A549 treated with Hydrocortisone at 1 μM for 4 hours (cell line): ENCODE data around the gene BDP1. TPM values are rescaled to one million over a fixed set of nuclear protein-coding genes. Genes with fewer than 3 reads are reported as not detected.

Experiments used
- total RNA-seq: library from RNA; stranded (reverse); fragments of 200-300 nt; extraction: Qiagen RNA extraction; gene quantifications from 5 replicates; pipeline ENCODE4 v1.2.3, GENCODE V29; 2022

BDP1 gene, protein sequence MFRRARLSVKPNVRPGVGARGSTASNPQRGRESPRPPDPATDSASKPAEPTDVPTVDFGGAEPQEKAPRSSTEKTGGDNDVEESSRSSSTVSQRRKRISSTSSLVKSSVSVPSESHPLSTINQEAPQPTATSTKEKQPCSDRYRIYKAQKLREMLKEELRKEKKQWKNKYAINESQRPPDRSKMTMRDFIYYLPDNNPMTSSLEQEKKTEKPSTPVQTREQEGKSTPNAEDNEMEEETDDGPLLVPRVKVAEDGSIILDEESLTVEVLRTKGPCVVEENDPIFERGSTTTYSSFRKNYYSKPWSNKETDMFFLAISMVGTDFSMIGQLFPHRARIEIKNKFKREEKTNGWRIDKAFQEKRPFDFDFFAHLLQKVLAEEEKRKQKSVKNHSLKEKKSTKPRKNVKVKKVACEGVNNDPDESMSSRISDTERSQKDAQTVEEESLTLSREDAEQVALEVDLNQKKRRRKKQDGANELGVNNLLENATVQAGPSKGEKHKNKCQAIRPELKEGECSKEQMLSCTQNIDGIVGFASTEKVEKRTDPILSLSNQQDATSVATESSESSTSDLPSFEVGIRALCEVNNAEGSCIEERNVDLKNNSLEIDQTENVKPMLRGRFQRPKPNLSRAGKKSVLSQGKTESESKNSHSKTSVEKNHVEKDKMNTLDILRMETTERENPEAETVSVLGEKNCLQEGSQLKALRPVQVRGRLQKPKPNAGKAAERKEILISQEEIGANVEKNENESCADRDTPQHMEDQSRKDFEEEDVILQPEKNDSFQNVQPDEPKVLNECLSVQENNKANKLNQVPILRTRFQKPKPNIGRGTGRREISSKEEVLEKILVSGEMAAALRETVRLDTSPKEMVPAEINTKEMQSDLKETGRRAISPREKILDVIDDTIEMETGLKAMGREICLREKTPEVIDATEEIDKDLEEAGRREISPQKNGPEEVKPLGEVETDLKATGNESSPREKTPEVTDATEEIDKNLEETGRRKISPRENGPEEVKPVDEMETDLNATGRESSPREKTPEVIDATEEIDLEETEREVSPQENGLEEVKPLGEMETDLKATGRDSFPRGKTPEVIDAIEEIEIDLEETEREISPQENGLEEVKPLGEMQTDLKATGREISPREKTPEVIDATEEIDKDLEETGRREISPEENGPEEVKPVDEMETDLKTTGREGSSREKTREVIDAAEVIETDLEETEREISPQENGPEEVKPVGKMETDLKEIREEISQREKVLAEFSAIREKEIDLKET (N-terminal part only)
- 7.6 to 12.8 TPM (median 9.3 TPM) in 5 replicates for total RNA-seq

DNA sequence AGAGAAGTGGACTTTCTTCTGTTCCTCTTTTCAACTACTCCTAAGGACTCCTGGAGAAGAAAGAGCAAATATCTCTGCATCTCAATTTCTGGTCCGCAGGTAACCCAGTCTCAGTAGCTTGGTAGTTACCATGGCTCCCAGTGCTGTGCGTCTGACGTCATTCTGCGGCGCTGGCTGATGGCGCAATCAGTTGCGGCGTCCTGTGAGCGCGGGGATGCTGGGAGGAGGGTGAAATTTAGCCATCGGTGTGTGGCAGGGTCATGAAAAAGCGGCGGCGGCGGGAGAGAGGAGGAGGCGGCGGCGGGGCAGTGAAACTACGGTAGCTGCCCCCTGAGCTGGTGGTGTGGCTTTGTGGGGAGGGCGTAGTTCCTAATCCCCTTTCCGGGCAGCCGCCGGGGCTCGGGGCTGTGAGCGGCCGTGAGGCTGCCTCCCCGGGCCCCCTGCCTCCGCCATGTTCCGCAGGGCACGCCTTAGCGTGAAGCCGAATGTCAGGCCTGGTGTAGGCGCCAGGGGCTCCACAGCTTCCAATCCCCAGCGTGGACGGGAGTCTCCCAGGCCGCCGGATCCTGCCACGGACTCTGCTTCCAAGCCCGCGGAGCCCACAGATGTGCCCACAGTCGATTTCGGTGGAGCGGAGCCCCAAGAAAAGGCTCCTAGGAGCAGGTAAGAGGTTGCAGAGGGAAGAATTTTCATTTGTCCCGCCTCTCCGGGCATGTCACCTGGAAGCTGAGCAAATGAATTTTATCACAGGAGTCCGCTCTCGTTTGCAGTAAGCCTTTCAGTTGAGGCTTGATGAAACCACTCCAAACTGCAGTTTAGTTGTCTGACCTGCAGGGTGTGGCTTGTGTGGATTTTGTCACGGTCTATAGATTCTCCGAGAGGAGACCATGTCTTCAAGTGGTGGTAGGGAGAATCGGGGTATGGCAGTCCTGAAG lies at the start of gene BDP1:
Gene BDP1, plus strand, starts transcription at position 225 of the 935 bp plus-strand sequence. Its CDS starts 227 bp downstream, at position 452.

DNA sequence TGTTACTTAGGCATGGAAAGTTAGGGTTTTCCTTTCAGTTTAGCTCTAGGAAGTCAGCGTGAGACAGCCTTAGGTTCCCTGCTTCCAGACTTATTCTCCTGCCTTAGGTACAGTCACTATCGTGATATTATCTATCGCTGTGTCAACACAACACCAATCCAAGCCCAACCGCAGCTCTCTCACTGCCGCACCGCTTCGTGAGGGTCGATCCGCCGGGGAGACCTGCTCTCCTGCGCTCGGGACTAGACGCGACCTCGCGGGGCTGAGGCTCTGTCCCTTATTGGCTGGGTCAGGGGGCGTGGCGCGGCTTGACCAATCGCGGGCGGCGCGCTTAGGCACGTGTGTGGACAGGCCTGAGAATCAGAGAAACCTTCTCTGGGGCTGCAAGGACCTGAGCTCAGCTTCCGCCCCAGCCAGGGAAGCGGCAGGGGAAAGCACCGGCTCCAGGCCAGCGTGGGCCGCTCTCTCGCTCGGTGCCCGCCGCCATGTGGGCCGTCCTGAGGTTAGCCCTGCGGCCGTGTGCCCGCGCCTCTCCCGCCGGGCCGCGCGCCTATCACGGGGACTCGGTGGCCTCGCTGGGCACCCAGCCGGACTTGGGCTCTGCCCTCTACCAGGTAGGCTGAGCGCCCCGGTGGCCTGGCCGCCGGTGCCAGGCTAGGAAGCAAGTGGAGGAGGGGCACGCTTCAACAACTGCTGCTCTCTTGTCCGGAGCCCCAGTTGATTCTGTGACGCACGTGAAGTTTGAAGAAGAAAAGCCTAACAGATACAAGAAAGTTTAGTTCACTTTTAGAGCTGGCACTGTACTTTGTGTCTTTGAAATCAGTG lies 131.7 kb downstream of the BDP1 start, which contains the start of gene MCCC2:
Gene MCCC2, plus strand, starts transcription at position 400 of the 825 bp plus-strand sequence. Its CDS starts 86 bp downstream, at position 486.

Other genes with a start within 250 kb of the BDP1 start
- gene MCCC2, start 131.7 kb downstream of the BDP1 start, total RNA-seq, result 39.7 to 47.5 TPM (median 41.9 TPM) in 5 replicates